Islet precursor cell (in vitro differentiated cells): ENCODE data around the gene NRP1.
"Not testable (repeated sequence)": the region's sequence is repeated elsewhere in the genome, so short reads cannot be mapped to it uniquely, and the experiment has no call there.

ENCODE experiments used
- DNase-seq: peaks from one replicate; pipeline ENCODE4 v3.0.0-alpha.2; 2018

Gene NRP1

DNA sequence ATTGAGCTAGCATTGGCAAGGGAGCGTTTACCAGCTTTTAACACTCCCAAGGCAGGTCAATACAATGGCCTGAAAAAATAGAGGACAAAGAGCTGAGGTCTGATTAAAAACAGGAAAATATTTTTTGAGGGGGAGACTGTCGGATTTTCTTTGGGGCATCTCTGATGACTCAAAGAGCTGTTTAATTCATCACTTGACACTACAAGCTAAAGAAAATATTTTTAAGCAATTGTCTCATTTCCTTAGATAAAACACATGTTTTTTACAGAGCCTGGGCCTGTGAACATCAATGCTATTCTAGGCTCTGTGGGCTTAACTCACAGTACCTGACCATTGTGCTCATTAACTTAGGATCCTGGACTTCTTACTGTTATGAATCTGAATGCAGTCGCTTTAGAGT lies 100.8 kb downstream of the NRP1 start:
- DNase-seq: no peak

DNA sequence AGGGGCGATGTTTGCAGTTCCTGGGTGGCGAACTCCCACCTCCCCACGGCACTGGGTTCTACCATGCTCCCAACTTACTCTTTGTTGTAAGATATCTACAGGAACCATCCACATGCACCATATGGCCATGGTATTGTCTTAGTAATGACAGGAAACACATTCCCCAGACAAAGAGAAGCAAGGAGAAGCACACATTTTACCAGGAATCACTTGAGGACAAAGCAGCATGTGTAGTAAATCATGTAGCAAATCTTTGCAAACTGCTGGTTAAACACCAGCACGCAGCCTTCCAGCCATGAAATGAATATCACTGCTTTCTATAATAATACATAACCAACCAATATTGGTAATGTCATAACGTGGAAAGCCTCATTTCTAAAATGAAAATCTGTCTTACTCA lies 101.2 kb downstream of the NRP1 start:
- DNase-seq: no peak

DNA sequence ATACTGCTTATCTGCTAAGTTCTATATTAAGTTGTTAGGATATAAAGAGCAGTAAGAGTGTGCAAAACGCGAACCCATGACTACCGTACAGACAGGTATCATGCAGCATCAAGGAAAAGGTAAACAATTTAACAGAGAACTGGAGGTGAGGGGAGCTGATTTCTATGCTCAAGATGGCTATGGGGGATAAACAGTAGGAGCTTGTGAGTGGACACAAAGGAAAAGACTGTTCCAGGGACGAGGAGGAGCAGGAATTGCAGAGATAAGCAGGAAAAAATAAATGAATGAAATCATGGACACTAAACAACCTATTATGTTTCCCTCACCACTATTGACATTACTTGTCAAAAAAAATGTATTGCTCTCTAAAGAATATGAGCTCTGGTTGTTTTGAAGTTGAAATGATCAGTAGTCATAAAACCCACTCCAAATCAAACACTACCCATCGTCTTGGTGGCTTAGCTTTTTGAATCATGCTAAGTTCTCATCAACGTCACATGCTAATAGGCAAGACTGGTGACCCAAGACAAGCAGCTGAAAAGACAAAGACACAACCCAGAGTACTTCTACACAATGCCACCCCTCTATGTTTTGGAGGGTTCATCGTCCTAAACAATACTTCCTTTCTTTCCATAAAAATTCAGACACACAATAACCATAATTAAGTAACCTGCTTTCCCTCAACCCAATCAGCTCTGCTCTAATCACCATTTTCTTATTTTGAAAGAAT lies 102.7 kb downstream of the NRP1 start:
- DNase-seq: no peak

GRCh38 chr10:33229949-33230267 lies 104.6 kb downstream of the NRP1 start:
- DNase-seq: no peak

GRCh38 chr10:33229252-33229948 lies 105.1 kb downstream of the NRP1 start:
- no peak for DNase-seq

DNA sequence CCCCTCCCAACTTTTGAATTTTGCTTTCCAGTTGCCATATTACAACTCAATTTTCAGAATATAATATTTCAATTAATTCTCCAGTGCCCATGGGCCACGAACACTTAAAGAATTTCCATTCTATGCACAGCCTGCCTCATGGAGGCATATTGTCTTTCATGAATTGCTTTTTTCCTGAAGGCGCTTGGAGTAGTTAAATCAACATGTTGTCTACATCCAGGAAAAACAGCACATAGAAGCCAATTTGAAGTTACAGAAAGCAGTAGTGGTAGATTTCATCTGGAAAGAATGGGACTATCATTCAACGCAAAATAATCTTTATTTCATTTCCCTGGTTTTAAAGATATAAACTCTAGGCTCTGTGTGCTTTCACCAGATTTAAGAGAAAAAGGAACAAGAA lies 106.0 kb downstream of the NRP1 start:
- DNase-seq: no peak

DNA sequence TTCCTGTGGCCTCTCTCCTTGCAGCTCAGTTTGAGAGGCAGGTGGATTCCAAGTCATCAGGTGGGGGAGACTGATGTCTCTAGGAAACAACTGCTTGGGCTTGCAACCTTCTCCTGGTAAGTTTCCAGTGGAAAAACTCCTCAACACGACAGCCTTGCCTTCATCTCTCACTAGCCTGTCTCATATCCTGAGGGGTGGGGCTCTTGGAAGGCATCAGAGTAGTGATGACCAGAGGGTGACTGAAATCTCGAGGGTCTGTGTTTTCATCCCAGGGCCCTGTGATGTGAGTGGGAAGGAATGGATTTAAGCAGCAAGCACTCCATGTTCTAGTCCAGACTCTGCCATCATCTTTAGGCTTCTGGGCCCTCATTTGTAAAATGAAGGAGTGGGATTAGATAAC lies 107.0 kb downstream of the NRP1 start:
- DNase-seq: no peak

DNA sequence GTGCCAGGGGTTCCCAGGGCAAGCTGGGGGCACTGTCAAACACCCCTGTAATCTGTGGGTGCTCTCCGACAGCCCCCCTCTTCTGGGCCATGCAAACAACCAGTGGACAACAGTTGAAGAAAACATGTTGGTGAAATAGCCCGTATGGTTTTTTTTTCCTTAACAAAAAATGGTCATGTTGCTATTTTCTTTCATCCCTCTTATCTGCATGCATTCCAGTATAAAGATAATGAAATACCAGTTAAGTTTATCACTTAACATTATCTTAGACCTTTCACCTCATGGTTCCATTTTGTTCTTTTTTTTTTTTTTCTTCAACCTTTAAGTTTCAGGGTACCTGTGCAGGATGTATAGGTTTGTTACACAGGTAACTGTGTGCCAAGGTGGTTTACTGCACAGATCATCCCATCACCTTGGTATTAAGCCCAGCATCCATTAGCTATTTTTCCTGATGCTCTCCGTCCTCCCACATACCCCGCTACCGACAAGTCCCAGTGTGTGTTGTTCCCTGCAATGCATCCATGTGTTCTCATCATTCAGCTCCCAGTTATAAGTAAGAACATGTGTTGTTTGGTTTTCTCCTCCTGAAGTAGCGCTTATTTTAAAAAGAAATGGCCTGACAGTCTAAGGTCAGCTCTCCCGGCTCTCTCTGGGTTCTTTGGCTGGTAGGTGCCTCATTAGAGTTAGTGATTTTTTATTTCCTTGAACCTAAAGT lies 110.1 kb downstream of the NRP1 start:
- DNase-seq: no peak

DNA sequence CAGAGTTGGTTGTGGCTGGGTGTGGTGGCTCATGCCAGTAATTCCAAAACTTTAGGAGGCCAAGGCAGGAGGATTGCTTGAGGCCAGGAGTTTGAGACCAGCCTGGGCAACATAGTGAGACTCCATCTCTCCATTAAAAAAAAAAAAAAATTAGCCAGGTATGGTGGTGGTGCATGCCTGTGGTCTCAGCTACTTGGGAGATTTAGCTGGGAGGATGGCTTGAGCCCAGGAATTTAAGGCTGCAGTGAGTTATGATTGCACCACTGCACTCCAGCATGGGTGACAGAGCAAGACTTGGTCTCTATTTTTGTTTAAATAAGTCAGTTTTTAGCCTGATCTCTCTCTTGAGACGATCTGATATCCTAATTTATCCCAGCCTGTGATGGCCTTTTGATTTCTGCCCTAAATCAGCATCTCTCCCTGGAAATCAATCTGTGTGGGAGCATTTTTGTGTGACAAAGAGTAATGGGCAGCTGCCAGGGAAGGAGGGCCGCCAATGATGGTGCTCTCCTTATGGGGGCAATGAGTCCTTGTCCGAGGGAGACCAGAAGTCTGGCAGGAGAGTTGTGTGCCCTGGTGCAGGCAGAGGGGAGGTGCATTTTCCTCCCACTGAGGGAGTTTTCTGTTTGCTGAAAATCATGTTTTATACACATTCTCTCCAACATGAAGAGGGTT lies 111.0 kb downstream of the NRP1 start:
- no peak for DNase-seq

DNA sequence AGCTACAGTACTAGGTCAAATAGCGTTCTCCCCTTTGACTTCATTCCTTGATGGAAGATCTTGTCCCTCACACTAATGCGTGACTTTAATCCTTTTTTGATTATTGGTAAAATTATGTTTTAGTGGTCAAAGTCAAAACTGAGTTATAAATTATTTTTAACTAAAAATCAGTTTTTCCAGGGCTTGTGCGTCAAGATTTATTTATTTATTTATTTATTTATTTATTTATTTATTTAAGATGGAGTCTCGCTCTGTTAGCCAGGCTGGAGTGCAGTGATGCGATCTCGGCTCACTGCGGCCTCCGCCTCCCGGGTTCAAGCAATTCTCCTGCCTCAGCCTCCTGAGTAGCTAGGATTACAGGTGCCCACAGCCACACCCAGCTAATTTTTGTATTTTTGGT lies 112.2 kb downstream of the NRP1 start:
- not testable (repeated sequence) for DNase-seq

GRCh38 chr10:33217854-33218253 lies 116.6 kb downstream of the NRP1 start:
- no peak for DNase-seq

GRCh38 chr10:33216661-33217427 lies 117.6 kb downstream of the NRP1 start:
- DNase-seq: no peak

DNA sequence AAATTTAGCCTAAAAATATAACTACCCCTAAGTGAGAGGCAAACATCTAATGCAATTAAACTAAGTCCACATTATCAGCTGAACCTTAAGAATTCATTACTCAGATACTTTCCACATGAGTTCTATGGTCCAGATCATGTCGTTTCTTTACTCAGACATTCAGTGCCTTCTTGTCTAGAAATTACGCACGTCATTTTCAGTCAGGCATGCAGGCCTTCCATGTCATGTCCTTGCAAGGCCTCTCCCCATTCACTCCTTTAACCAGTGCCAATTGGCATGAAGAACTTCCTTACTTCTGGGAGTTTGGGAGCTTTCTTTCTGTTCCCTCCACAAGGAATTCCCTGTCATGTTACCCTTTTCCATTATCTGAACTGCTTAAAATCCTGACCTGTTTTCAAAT lies 118.8 kb downstream of the NRP1 start:
- DNase-seq: no peak

DNA sequence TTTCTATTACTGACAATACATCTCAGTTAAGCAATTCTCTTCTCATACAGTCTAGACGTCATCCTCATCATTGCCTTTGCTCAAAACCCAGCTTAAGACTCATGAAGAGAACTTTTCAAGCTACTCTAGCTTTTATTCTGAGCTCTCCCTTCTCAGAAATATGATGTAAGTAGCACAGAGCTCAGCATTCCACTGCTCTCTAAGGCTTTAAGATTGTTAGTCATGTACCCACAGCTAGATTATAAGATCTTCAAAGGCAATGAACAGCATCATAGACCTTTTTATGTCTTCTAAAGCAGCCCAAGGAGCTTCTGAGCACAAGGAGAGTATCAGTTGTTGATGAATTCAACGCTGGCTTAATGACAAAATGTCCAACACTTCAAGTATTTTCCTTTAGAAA lies 119.3 kb downstream of the NRP1 start:
- DNase-seq: no peak

GRCh38 chr10:33214174-33214573 lies 120.3 kb downstream of the NRP1 start:
- no peak for DNase-seq

DNA sequence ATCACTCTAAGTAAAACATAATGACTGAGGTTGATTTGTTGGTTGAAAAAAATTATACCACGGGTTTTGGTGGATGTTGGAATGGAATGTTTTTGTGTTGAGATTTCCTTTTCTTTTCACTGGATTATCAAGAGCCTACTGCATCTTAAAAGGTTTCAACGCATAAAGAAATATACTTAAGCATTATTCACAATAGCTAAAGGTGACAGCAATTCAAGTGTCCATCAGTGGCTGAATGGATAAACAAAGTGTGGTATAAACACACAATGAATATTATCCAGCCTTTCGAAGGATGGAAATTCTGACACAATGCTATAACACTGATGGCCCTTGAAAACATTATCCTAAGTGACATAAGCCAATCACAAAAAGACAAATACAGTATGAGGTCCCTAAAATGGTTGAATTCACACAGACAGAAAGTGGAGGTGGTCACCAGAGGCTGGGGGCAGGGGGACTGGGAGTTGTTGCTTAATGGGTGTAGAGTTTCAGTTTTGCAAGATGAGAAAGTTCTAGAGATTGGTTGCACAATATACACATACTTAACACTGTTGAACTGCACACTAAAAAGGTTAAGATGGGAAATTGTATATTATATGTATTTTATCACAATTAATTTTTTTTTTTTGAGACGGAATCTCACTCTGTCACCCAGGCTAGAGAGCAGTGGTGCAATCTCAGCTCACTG lies 122.3 kb downstream of the NRP1 start:
- DNase-seq: no peak

GRCh38 chr10:33211106-33211878 lies 123.2 kb downstream of the NRP1 start:
- DNase-seq: no peak

DNA sequence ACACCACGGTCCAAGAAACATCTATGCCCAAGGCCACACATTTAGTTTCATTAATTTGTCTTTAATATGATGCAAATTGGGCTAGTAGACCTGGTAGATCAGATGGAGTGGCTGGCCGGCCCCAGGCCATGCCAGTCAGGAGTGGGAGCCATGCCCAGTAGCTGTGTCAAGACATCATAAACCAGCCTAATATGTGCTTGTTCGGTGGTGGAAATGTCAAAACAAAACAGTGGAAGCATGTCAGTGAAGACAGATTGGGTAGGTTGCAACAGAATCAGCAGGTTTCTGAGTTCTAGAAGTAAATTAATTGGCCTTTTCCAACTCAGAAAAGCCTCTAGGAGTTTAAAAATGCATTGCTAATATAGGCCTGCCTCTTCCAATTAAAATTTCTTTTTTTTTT lies 124.7 kb downstream of the NRP1 start:
- no peak for DNase-seq

GRCh38 chr10:33208166-33208565 lies 126.3 kb downstream of the NRP1 start:
- DNase-seq: no peak

GRCh38 chr10:33204031-33204430 lies 130.4 kb downstream of the NRP1 start:
- DNase-seq: no peak

- DNase-seq: no peak
Observed at GRCh38 chr10:33201971-33202370, 132.5 kb downstream of the NRP1 start.
